ENCODE measurements around the gene GEN1.

GEN1 gene

DNA sequence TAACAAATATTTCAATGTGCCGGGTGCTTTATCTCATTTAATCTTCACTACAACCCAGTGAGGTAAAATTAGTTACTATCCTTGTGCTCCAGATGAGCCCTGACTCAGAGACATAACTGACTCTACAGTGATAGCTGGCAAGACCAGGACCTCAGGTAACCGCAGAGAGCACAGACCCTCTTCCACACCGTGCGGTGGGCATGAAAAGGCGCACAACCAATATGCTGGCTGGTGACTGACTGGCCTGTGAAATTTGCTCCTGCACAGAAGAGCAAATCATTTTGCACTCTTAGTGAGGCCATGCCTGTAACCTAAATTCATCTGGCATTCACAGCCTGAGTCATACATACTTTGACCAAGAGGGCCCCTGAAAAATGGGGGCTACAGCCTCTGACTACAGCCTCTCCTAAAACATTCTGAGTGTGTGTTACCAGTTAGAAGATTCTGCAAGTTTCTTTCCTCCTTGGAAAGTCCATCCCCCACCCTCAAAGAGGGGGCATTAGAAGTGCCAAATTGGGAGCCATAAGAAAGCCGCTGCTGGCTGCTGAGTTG lies 39.9 kb downstream of the GEN1 start:
- H3K9me3 ChIP-seq (ENCODE audit: insufficient read depth, low read length), result no peaks in the 10 kb centered on the region
- H3K9ac ChIP-seq (ENCODE audit: low read length), result no peak overlapping the region
- no peaks in the 10 kb centered on the region for H3K79me2 ChIP-seq (ENCODE audit: insufficient read depth, low read length)
- no peaks in the 10 kb centered on the region for H3K27me3 ChIP-seq (ENCODE audit: low read length)
- no peak overlapping the region for H3K4me3 ChIP-seq (ENCODE audit: insufficient read depth, low read length, poor library complexity, severe bottlenecking)
- TF ChIP-seq, protein P1, sequence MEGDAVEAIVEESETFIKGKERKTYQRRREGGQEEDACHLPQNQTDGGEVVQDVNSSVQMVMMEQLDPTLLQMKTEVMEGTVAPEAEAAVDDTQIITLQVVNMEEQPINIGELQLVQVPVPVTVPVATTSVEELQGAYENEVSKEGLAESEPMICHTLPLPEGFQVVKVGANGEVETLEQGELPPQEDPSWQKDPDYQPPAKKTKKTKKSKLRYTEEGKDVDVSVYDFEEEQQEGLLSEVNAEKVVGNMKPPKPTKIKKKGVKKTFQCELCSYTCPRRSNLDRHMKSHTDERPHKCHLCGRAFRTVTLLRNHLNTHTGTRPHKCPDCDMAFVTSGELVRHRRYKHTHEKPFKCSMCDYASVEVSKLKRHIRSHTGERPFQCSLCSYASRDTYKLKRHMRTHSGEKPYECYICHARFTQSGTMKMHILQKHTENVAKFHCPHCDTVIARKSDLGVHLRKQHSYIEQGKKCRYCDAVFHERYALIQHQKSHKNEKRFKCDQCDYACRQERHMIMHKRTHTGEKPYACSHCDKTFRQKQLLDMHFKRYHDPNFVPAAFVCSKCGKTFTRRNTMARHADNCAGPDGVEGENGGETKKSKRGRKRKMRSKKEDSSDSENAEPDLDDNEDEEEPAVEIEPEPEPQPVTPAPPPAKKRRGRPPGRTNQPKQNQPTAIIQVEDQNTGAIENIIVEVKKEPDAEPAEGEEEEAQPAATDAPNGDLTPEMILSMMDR (IDR thresholded peaks at IDR 0.05; ENCODE audit: insufficient read depth, low read length, poor library complexity, severe bottlenecking), result no peak
- TF ChIP-seq EZH2phosphoT487 (conservative IDR thresholded peaks at IDR 0.05; ENCODE audit: low read length), result no peak
- H3K27ac ChIP-seq (ENCODE audit: low read depth, low read length), result no peak overlapping the region
- H3F3A ChIP-seq (ENCODE audit: insufficient read depth), result no peaks in the 10 kb centered on the region
- no peak overlapping the region for H2AFZ ChIP-seq (ENCODE audit: low read depth, low read length, severe bottlenecking)
- no peaks in the 10 kb centered on the region for H3K9me2 ChIP-seq (replicated peaks; ENCODE audit: insufficient read depth, low read length)
- H3K36me3 ChIP-seq (ENCODE audit: low read length), result no peaks in the 10 kb centered on the region
- H4K20me1 ChIP-seq (ENCODE audit: low read depth, low read length), result no peaks in the 10 kb centered on the region
- no peak overlapping the region for H3K4me2 ChIP-seq (ENCODE audit: low read depth, low read length, poor library complexity, severe bottlenecking)

DNA sequence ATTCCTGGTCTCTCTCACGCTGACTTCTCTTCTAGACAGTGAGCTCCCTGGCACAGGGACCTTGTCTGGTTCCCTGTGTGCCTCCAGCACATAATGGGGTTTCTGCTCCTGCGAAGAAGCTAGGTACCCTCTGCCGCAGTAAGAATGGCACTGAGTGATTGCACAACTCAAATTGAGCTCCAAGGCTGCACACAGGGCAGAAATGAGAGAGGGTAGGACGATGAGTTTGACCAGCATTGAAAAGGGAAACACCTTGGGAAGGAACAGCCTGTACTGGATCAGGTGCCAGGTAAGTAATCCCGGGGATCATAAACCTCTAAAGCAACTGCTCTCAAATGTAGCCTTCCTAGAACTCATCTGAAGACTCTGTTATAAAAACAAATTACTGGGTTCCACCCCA lies 41.4 kb downstream of the GEN1 start:
- Histone ChIP-seq H3K4me3 (ENCODE audit: insufficient read depth, low read length, poor library complexity, severe bottlenecking) (no peak overlapping the region), H4K20me1 (ENCODE audit: low read depth, low read length) (no peaks in the 10 kb centered on the region), H3K27me3 (ENCODE audit: low read length) (no peaks in the 10 kb centered on the region), H3K9ac (ENCODE audit: low read length) (no peak overlapping the region), H3K9me2 (replicated peaks; ENCODE audit: insufficient read depth, low read length) (no peaks in the 10 kb centered on the region), H3K9me3 (ENCODE audit: insufficient read depth, low read length) (no peaks in the 10 kb centered on the region), H3F3A (ENCODE audit: insufficient read depth) (no peaks in the 10 kb centered on the region), H3K79me2 (ENCODE audit: insufficient read depth, low read length) (no peaks in the 10 kb centered on the region), H3K36me3 (ENCODE audit: low read length) (no peaks in the 10 kb centered on the region), H3K4me2 (ENCODE audit: low read depth, low read length, poor library complexity, severe bottlenecking) (no peak overlapping the region), H3K27ac (ENCODE audit: low read depth, low read length) (no peak overlapping the region), H2AFZ (ENCODE audit: low read depth, low read length, severe bottlenecking) (no peak overlapping the region)
- no peak for TF ChIP-seq EZH2phosphoT487 (conservative IDR thresholded peaks at IDR 0.05; ENCODE audit: low read length)
- TF ChIP-seq, protein P1 (IDR thresholded peaks at IDR 0.05; ENCODE audit: insufficient read depth, low read length, poor library complexity, severe bottlenecking), result no peak

DNA sequence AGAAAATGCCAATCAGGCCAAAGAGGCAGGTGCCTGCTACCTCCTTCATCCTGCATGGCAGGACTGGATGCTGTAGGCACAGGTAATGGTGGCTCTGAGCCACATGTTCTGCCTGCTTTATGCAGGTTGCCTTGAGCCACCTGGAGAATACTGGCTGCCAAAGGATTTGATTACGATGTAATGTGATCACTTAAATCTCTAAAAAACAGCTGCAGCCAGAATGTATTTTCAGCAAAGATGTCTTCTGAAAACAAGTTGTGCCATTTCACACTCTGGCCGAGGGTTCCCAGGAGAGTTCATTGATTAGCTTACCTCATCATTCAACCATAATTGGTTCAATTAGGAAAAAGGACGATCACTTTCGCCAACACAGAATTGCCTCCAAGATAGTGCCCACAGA lies 44.4 kb downstream of the GEN1 start:
- no peaks in the 10 kb centered on the region for H3K79me2 ChIP-seq (ENCODE audit: insufficient read depth, low read length)
- H2AFZ ChIP-seq (ENCODE audit: low read depth, low read length, severe bottlenecking), result no peak overlapping the region
- no peaks in the 10 kb centered on the region for H3K9me2 ChIP-seq (replicated peaks; ENCODE audit: insufficient read depth, low read length)
- no peak overlapping the region for H3K9ac ChIP-seq (ENCODE audit: low read length)
- H3K27ac ChIP-seq (ENCODE audit: low read depth, low read length), result no peak overlapping the region
- H4K20me1 ChIP-seq (ENCODE audit: low read depth, low read length), result no peaks in the 10 kb centered on the region
- H3K27me3 ChIP-seq (ENCODE audit: low read length), result no peaks in the 10 kb centered on the region
- no peak overlapping the region for H3K4me3 ChIP-seq (ENCODE audit: insufficient read depth, low read length, poor library complexity, severe bottlenecking)
- H3K4me2 ChIP-seq (ENCODE audit: low read depth, low read length, poor library complexity, severe bottlenecking), result no peak overlapping the region
- H3K36me3 ChIP-seq (ENCODE audit: low read length), result no peaks in the 10 kb centered on the region
- TF ChIP-seq, protein P1 (IDR thresholded peaks at IDR 0.05; ENCODE audit: insufficient read depth, low read length, poor library complexity, severe bottlenecking), result no peak
- no peak for TF ChIP-seq EZH2phosphoT487 (conservative IDR thresholded peaks at IDR 0.05; ENCODE audit: low read length)
- H3K9me3 ChIP-seq (ENCODE audit: insufficient read depth, low read length), result no peaks in the 10 kb centered on the region
- no peaks in the 10 kb centered on the region for H3F3A ChIP-seq (ENCODE audit: insufficient read depth)
